DOHH2 (cell line): Measurements from ENCODE around the gene UBASH3A.

Source experiments
- CTCF ChIP-seq: fragments of 200-600 bp; sonication (generic); IDR thresholded peaks from one replicate; pipeline ENCODE4 v1.5.1; 2014; ENCODE audit warnings: antibody characterized with exemption, mild to moderate bottlenecking, low read depth, low read length; ENCODE audit not compliant: poor library complexity, severe bottlenecking
- EZH2phosphoT487 ChIP-seq: fragments of 200-600 bp; sonication (generic); IDR thresholded peaks from 2 replicates; pipeline ENCODE4 v1.6.1; 2017; ENCODE audit warnings: borderline replicate concordance, mild to moderate bottlenecking, antibody characterized with exemption, low read length, moderate library complexity, mixed read lengths

DNA sequence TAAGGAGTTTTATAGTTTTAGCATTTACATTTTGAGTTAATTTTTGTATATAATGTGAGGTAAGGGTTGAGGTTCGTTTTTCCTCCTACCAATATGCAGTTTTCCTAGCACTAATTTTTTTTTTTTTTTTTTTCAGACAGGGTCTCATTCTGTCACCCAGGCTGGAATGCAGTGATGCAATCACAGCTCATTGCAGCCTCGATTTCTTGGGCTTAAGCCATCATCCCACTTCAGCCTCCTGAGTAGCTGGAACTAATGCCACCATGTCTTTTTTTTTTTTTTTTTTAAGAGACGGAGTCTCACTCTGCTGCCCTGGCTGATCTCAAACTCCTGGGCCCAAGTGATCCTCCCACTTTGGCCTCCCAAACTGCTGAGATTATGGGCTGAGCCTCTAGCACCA lies 2.5 kb upstream of the UBASH3A start:
- TF ChIP-seq CTCF (no peak), EZH2phosphoT487 (no peak)
